Measurements from ENCODE around the gene LSM12.

Gene LSM12

DNA sequence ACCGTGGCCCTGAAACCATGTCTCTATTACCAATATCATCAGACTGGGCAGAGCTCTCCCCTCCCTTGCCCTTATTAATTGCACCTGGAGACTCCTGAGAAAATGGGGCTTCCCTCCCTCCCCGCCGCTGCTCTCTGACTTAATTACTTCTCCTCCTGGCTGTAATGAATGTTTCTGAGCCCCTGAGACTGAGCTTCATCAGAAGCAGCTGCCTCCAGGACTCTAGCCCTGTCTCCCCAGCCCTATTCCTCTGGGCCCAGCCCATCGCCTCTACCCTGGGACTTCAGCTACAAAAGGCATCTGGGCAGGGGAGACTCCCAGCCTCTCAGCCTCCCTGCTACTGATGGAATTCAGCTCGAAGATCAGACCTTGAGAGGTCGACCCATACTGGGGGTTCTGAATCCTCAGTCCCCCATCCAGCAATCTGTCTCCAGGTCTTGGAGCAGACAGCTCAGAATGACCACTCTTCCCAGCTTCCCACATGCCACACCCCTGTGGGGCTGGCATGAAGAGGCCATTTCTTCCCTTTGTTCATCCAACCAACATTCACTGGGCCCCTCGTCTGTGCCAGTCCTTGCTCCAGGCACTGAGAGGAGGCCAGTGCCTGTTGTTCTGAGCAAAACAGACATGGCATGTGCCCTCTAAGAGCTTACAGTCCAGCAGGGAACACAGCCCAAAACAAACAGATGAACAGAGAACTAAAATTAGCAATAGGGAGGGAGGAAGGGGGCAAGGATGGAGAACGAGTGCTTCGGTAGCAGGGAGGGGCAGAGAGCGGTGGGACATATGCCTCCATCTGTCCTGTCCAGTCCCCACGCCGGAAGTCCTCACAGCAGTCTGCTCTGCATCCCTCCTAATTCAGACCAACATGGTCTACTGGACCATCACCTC is 79.1 kb downstream of the LSM12 start:
- in situ Hi-C loops (cut with MboI; ENCODE audit: low pct_unique_long_range_greater_than_20kb, low sequenced_read_pairs, unreplicated experiment): no loop called here
- no peak for DNase-seq (ENCODE audit: low spot score)
- TF ChIP-seq, protein P1, sequence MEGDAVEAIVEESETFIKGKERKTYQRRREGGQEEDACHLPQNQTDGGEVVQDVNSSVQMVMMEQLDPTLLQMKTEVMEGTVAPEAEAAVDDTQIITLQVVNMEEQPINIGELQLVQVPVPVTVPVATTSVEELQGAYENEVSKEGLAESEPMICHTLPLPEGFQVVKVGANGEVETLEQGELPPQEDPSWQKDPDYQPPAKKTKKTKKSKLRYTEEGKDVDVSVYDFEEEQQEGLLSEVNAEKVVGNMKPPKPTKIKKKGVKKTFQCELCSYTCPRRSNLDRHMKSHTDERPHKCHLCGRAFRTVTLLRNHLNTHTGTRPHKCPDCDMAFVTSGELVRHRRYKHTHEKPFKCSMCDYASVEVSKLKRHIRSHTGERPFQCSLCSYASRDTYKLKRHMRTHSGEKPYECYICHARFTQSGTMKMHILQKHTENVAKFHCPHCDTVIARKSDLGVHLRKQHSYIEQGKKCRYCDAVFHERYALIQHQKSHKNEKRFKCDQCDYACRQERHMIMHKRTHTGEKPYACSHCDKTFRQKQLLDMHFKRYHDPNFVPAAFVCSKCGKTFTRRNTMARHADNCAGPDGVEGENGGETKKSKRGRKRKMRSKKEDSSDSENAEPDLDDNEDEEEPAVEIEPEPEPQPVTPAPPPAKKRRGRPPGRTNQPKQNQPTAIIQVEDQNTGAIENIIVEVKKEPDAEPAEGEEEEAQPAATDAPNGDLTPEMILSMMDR (IDR thresholded peaks at IDR 0.05; ENCODE audit: extremely low read depth, insufficient read depth, missing control alignments): no peak

GRCh38 chr17:43986225-43986981 is 80.1 kb downstream of the LSM12 start:
- TF ChIP-seq, protein P1 (IDR thresholded peaks at IDR 0.05; ENCODE audit: extremely low read depth, insufficient read depth, missing control alignments): no peak
- in situ Hi-C loops (cut with MboI; ENCODE audit: low pct_unique_long_range_greater_than_20kb, low sequenced_read_pairs, unreplicated experiment): no loop called here
- DNase-seq (ENCODE audit: low spot score): no peak

GRCh38 chr17:43984521-43984920 is 82.0 kb downstream of the LSM12 start:
- in situ Hi-C loops (cut with MboI; ENCODE audit: low pct_unique_long_range_greater_than_20kb, low sequenced_read_pairs, unreplicated experiment): no loop called here
- TF ChIP-seq, protein P1 (IDR thresholded peaks at IDR 0.05; ENCODE audit: extremely low read depth, insufficient read depth, missing control alignments): no peak
- no peak for DNase-seq (ENCODE audit: low spot score)

All from GM13977 (cell line).